GM18498 (cell line): ENCODE results near the gene ALKAL2.
A peak's percentile ranks its signal among the peaks of the same experiment; 100 is the strongest.

Source experiments
- ATAC-seq: cut with Tn5 transposase; IDR thresholded peaks from one replicate; pipeline ENCODE4 v1.9.1; 2021; ENCODE audit warnings: mild to moderate bottlenecking, moderate library complexity; ENCODE audit not compliant: unreplicated experiment

Gene ALKAL2

GRCh38 chr2:295090-295489, 7.2 kb upstream of the ALKAL2 start:
- ATAC-seq = no peak

- ATAC-seq = no peak
Observed at GRCh38 chr2:290090-290722, 2.3 kb upstream of the ALKAL2 start.

- no peak for ATAC-seq
Observed at GRCh38 chr2:289362-290089, 1.6 kb upstream of the ALKAL2 start.

- no peak for ATAC-seq
Observed at GRCh38 chr2:288758-289361, 969 bp upstream of the ALKAL2 start.

GRCh38 chr2:287471-287885, 413 bp downstream of the ALKAL2 start:
- ATAC-seq = peak; percentile 48

GRCh38 chr2:286774-287392, 1.0 kb downstream of the ALKAL2 start:
- ATAC-seq = no peak

- ATAC-seq = no peak
Observed at GRCh38 chr2:286035-286434, 1.9 kb downstream of the ALKAL2 start.

- no peak for ATAC-seq
Observed at GRCh38 chr2:285531-285930, 2.4 kb downstream of the ALKAL2 start.

- ATAC-seq = no peak
Observed at GRCh38 chr2:284896-285492, 2.9 kb downstream of the ALKAL2 start.

GRCh38 chr2:283996-284794, 3.7 kb downstream of the ALKAL2 start:
- ATAC-seq = no peak

GRCh38 chr2:282371-283263, 5.3 kb downstream of the ALKAL2 start:
- no peak for ATAC-seq

GRCh38 chr2:281381-281780, 6.5 kb downstream of the ALKAL2 start:
- ATAC-seq = no peak

- ATAC-seq = no peak
Observed at GRCh38 chr2:280650-281110, 7.2 kb downstream of the ALKAL2 start.

GRCh38 chr2:279956-280649, 7.8 kb downstream of the ALKAL2 start:
- no peak for ATAC-seq

GRCh38 chr2:279366-279765, 8.5 kb downstream of the ALKAL2 start:
- ATAC-seq = no peak

- ATAC-seq = no peak
Observed at GRCh38 chr2:278927-279320, 9.0 kb downstream of the ALKAL2 start.

GRCh38 chr2:278312-278926, 9.5 kb downstream of the ALKAL2 start:
- no peak for ATAC-seq

GRCh38 chr2:275466-275865, 12.4 kb downstream of the ALKAL2 start:
- peak; percentile 97 for ATAC-seq
